Tibial artery (tissue), 4 donors: ENCODE results near the gene COX4I1.

Experiments
- DNase-seq, 2 donors: peaks; one replicate each; pipeline ENCODE4 v3.0.0-alpha.2; 2019
- H3K27ac ChIP-seq, 2 donors: fragments of 200-600 bp; sonication (generic) in 1 of 2; 1 replicate in 1 of 2; 2 replicates in 1 of 2; pipeline ENCODE4 v1.5.1; 2018 to 2019; ENCODE audit warnings: mild to moderate bottlenecking in 1 of 2
- H3K27me3 ChIP-seq, 2 donors: fragments of 200-600 bp; sonication (generic) in 1 of 2; one replicate each; pipeline versions ENCODE4 v1.5.1 to v1.6.0; 2016 to 2019
- H3K36me3 ChIP-seq, 3 donors: fragments of 200-600 bp; sonication (generic) in 2 of 3; one replicate each; pipeline ENCODE4 v1.5.1; 2016 to 2019; ENCODE audit warnings: mild to moderate bottlenecking in 2 of 3
- H3K4me1 ChIP-seq, 4 donors: fragments of 200-600 bp; sonication (generic) in 2 of 4; 1 replicate in 3 of 4; 2 replicates in 1 of 4; pipeline ENCODE4 v1.5.1; 2016 to 2019
- H3K4me3 ChIP-seq, 2 donors: fragments of 200-600 bp; sonication (generic) in 1 of 2; 1 replicate in 1 of 2; 2 replicates in 1 of 2; pipeline ENCODE4 v1.5.1; 2018 to 2019; ENCODE audit warnings: mild to moderate bottlenecking in 2 of 2
- H3K9me3 ChIP-seq, 3 donors: fragments of 200-600 bp; sonication (generic) in 1 of 3; one replicate each; pipeline ENCODE4 v1.5.1; 2016 to 2019
- CTCF ChIP-seq, 2 experiments: fragments of 200-600 bp in 1 of 2; fragments of 450-650 bp in 1 of 2; IDR thresholded peaks; one replicate each; pipeline ENCODE4 v1.5.1; 2017 to 2019; ENCODE audit warnings: antibody characterized with exemption in 2 of 2, mild to moderate bottlenecking in 1 of 2, moderate library complexity in 1 of 2
- intact Hi-C: fragments of 100-400 bp; cut with DNase I; formaldehyde crosslinking; loops from one replicate; pipeline ENCODE4 v1.15.0; 2023; ENCODE audit warnings: low total_unique reads

Gene COX4I1

GRCh38 chr16:85842848-85843247 lies 43.4 kb downstream of the COX4I1 start:
- Histone ChIP-seq H3K27ac (no peak overlapping the region), H3K27me3 (peaks cover 0 to 51% of the 10 kb centered on the region in 2 donors), H3K36me3 (no peaks in the 10 kb centered on the region), H3K4me3 (no peak overlapping the region), H3K4me1 (no peaks in the 10 kb centered on the region), H3K9me3 (no peaks in the 10 kb centered on the region)
- DNase-seq, result no peak
- no peak for TF ChIP-seq CTCF (IDR thresholded peaks at IDR 0.05)
- intact Hi-C loops, result no loop called here

GRCh38 chr16:85843471-85844168 lies 44.1 kb downstream of the COX4I1 start:
- Histone ChIP-seq H3K27ac (no peak overlapping the region), H3K36me3 (no peaks in the 10 kb centered on the region), H3K9me3 (no peaks in the 10 kb centered on the region), H3K4me3 (no peak overlapping the region), H3K27me3 (peaks cover 0 to 51% of the 10 kb centered on the region in 2 donors), H3K4me1 (no peaks in the 10 kb centered on the region)
- DNase-seq, result no peak
- TF ChIP-seq CTCF (IDR thresholded peaks at IDR 0.05), result no peak
- intact Hi-C loops, result no loop called here

- TF ChIP-seq CTCF (IDR thresholded peaks at IDR 0.05), result no peak
Observed at GRCh38 chr16:85844169-85844481, 44.6 kb downstream of the COX4I1 start.

GRCh38 chr16:85844786-85845185 lies 45.3 kb downstream of the COX4I1 start:
- Histone ChIP-seq H3K27ac (no peak overlapping the region), H3K9me3 (no peaks in the 10 kb centered on the region), H3K4me1 (no peaks in the 10 kb centered on the region), H3K4me3 (no peak overlapping the region), H3K36me3 (no peaks in the 10 kb centered on the region), H3K27me3 (peaks cover 0 to 40% of the 10 kb centered on the region in 2 donors)
- DNase-seq, result no peak
- TF ChIP-seq CTCF (IDR thresholded peaks at IDR 0.05), result no peak
- intact Hi-C loops, result no loop called here

More at GRCh38 chr16:85844169-85844481, 44.6 kb downstream of the COX4I1 start:
- no peaks in the 10 kb centered on the region for H3K36me3 ChIP-seq
- no peaks in the 10 kb centered on the region for H3K4me1 ChIP-seq
- intact Hi-C loops, result no loop called here
- H3K9me3 ChIP-seq, result no peaks in the 10 kb centered on the region
- DNase-seq, result no peak
- no peak overlapping the region for H3K4me3 ChIP-seq
- peaks cover 0 to 46% of the 10 kb centered on the region in 2 donors for H3K27me3 ChIP-seq
- no peak overlapping the region for H3K27ac ChIP-seq

GRCh38 chr16:85845266-85845665 lies 45.8 kb downstream of the COX4I1 start:
- H3K36me3 ChIP-seq, result no peaks in the 10 kb centered on the region
- no peak overlapping the region for H3K4me3 ChIP-seq
- DNase-seq, result no peak
- H3K9me3 ChIP-seq, result no peaks in the 10 kb centered on the region
- intact Hi-C loops, result no loop called here
- H3K27ac ChIP-seq, result no peak overlapping the region
- no peaks in the 10 kb centered on the region for H3K4me1 ChIP-seq
- peaks cover 0 to 38% of the 10 kb centered on the region in 2 donors for H3K27me3 ChIP-seq
- no peak for TF ChIP-seq CTCF (IDR thresholded peaks at IDR 0.05)

GRCh38 chr16:85846461-85846860 lies 47.0 kb downstream of the COX4I1 start:
- Histone ChIP-seq H3K27me3 (peaks cover 0 to 33% of the 10 kb centered on the region in 2 donors), H3K27ac (no peak overlapping the region), H3K4me1 (no peaks in the 10 kb centered on the region), H3K4me3 (no peak overlapping the region), H3K36me3 (no peaks in the 10 kb centered on the region), H3K9me3 (no peaks in the 10 kb centered on the region)
- no peak for DNase-seq
- intact Hi-C loops, result no loop called here
- TF ChIP-seq CTCF (IDR thresholded peaks at IDR 0.05), result no peak
